GM08714 (cell line): Measurements from ENCODE around the gene PSMB5.

Source experiments
- H3K4me3 ChIP-seq: fragments of 200-500 bp; sonication (Bioruptor generic); 2 replicates; pipeline ENCODE4 v1.5.1; 2014; ENCODE audit warnings: mild to moderate bottlenecking, low read length, inconsistent platforms
- ZNF274 ChIP-seq: IDR thresholded peaks from 2 replicates; pipeline ENCODE4 v1.6.1; 2012; ENCODE audit warnings: mild to moderate bottlenecking, low read depth, low read length

The PSMB5 gene

GRCh38 chr14:23043754-23044153 is 9.1 kb upstream of the PSMB5 start:
- no peak overlapping the region for H3K4me3 ChIP-seq
- no peak for TF ChIP-seq ZNF274

- H3K4me3 ChIP-seq = no peak overlapping the region
- no peak for TF ChIP-seq ZNF274
These were observed 8.4 kb upstream of the PSMB5 start for GRCh38 chr14:23043145-23043544.

- no peak within 1 kb of the TSS for H3K4me3 ChIP-seq
- no peak for TF ChIP-seq ZNF274
These were observed 7.7 kb upstream of the PSMB5 start, which contains the start of gene PSMB11 for GRCh38 chr14:23042162-23042965. PSMB11 (plus strand) TSS chr14:23042212; CDS start chr14:23042226, 14 bp downstream.

GRCh38 chr14:23041729-23042128 is 7.0 kb upstream of the PSMB5 start:
- no peak for TF ChIP-seq ZNF274
- H3K4me3 ChIP-seq = no peak overlapping the region

- TF ChIP-seq ZNF274 = no peak
These were observed 5.4 kb upstream of the PSMB5 start for GRCh38 chr14:23040100-23040499.

GRCh38 chr14:23035303-23036144 is 824 bp upstream of the PSMB5 start:
- no peak overlapping the region; the same call in 1 of the 2 replicates for H3K4me3 ChIP-seq

More at GRCh38 chr14:23040100-23040499, 5.4 kb upstream of the PSMB5 start:
- H3K4me3 ChIP-seq = no peak overlapping the region

GRCh38 chr14:23033801-23034497 is 751 bp downstream of the PSMB5 start:
- TF ChIP-seq ZNF274 = no peak

More at GRCh38 chr14:23035303-23036144, 824 bp upstream of the PSMB5 start:
- TF ChIP-seq ZNF274 = no peak

GRCh38 chr14:23033251-23033727 is 1.4 kb downstream of the PSMB5 start:
- no peak for TF ChIP-seq ZNF274
- H3K4me3 ChIP-seq = peak overlapping the region; percentile 81; the same call in 1 of the 2 replicates

More at GRCh38 chr14:23033801-23034497, 751 bp downstream of the PSMB5 start:
- peak overlapping the region; percentile 81 for H3K4me3 ChIP-seq

GRCh38 chr14:23030936-23031335 is 3.8 kb downstream of the PSMB5 start:
- TF ChIP-seq ZNF274 = no peak

GRCh38 chr14:23028799-23029198 is 5.9 kb downstream of the PSMB5 start:
- no peak for TF ChIP-seq ZNF274
- H3K4me3 ChIP-seq = no peak overlapping the region

More at GRCh38 chr14:23030936-23031335, 3.8 kb downstream of the PSMB5 start:
- no peak overlapping the region for H3K4me3 ChIP-seq

- TF ChIP-seq ZNF274 = no peak
- H3K4me3 ChIP-seq = no peak overlapping the region
These were observed 9.4 kb downstream of the PSMB5 start for GRCh38 chr14:23025151-23025814.

- no peak for TF ChIP-seq ZNF274
- H3K4me3 ChIP-seq = no peak overlapping the region
These were observed 10.1 kb downstream of the PSMB5 start for GRCh38 chr14:23024612-23025075.

GRCh38 chr14:23023795-23024152 is 10.9 kb downstream of the PSMB5 start:
- TF ChIP-seq ZNF274 = no peak
- no peak overlapping the region for H3K4me3 ChIP-seq
